Activated T-cell treated with anti-CD3 and anti-CD28 coated beads, Interleukin-2, amount 50 U/mL, for 24 hours (primary cell): ENCODE results near the gene MXRA8.
"Not testable (repeated sequence)": the region's sequence is repeated elsewhere in the genome, so short reads cannot be mapped to it uniquely, and the experiment has no call there.

Experiments used
- DNase-seq: peaks from one replicate; pipeline ENCODE4 v3.0.0-alpha.2; 2020
- H3K27ac Mint-ChIP-seq: 2 replicates; pipeline ENCODE4 v1.8.0; 2020; ENCODE audit warnings: mild to moderate bottlenecking, mixed read lengths
- H3K27me3 Mint-ChIP-seq: 2 replicates; pipeline ENCODE4 v1.8.0; 2020; ENCODE audit warnings: mixed read lengths
- H3K36me3 Mint-ChIP-seq: 2 replicates; pipeline ENCODE4 v1.8.0; 2020; ENCODE audit warnings: low read depth, mixed read lengths
- H3K4me1 Mint-ChIP-seq: 2 replicates; pipeline ENCODE4 v1.8.0; 2020; ENCODE audit warnings: low read depth, mixed read lengths
- H3K4me3 Mint-ChIP-seq: 2 replicates; pipeline ENCODE4 v1.8.0; 2020; ENCODE audit warnings: mild to moderate bottlenecking, moderate library complexity, mixed read lengths
- H3K9me3 Mint-ChIP-seq: 2 replicates; pipeline ENCODE4 v1.8.0; 2020; ENCODE audit warnings: mixed read lengths

MXRA8 gene

GRCh38 chr1:1377540-1378205, 19.3 kb upstream of the MXRA8 start:
- H3K9me3 Mint-ChIP-seq: no peaks in the 10 kb centered on the region
- no peak overlapping the region for H3K4me3 Mint-ChIP-seq
- H3K36me3 Mint-ChIP-seq: peaks cover 40% of the 10 kb centered on the region
- H3K4me1 Mint-ChIP-seq: peaks cover 22% of the 10 kb centered on the region
- H3K27ac Mint-ChIP-seq: no peak overlapping the region
- no peaks in the 10 kb centered on the region for H3K27me3 Mint-ChIP-seq
- DNase-seq: no peak

- no peaks in the 10 kb centered on the region for H3K9me3 Mint-ChIP-seq
- no peak for DNase-seq
- H3K36me3 Mint-ChIP-seq: peaks cover 38% of the 10 kb centered on the region
- H3K4me1 Mint-ChIP-seq: peaks cover 31% of the 10 kb centered on the region
- H3K27me3 Mint-ChIP-seq: no peaks in the 10 kb centered on the region
- peak overlapping the region; percentile 87 for H3K27ac Mint-ChIP-seq
- peak overlapping the region; percentile 90 for H3K4me3 Mint-ChIP-seq
Observed at GRCh38 chr1:1376551-1377226, 18.3 kb upstream of the MXRA8 start.

GRCh38 chr1:1374929-1375662, 16.7 kb upstream of the MXRA8 start, which contains the start of gene AURKAIP1:
AURKAIP1 (minus strand) TSS chr1:1375207; CDS start chr1:1374756, 451 bp downstream.
- peak; percentile 93 for DNase-seq
- Mint-ChIP-seq H3K4me3 (peak within 1 kb of the TSS; percentile 90), H3K36me3 (peaks cover 35% of the 10 kb centered on the region), H3K9me3 (no peaks in the 10 kb centered on the region), H3K4me1 (peaks cover 39% of the 10 kb centered on the region), H3K27me3 (no peaks in the 10 kb centered on the region), H3K27ac (peak within 1 kb of the TSS; percentile 96)

- Mint-ChIP-seq H3K27ac (peak overlapping the region; percentile 96), H3K9me3 (no peaks in the 10 kb centered on the region), H3K4me3 (peak overlapping the region; percentile 90), H3K36me3 (peaks cover 35% of the 10 kb centered on the region), H3K4me1 (peaks cover 39% of the 10 kb centered on the region), H3K27me3 (no peaks in the 10 kb centered on the region)
- peak; percentile 40 for DNase-seq
Observed at GRCh38 chr1:1374589-1374928, 16.2 kb upstream of the MXRA8 start.

- H3K4me1 Mint-ChIP-seq: peaks cover 39% of the 10 kb centered on the region
- H3K4me3 Mint-ChIP-seq: peak overlapping the region; percentile 90
- no peaks in the 10 kb centered on the region for H3K27me3 Mint-ChIP-seq
- no peak for DNase-seq
- H3K9me3 Mint-ChIP-seq: no peaks in the 10 kb centered on the region
- peak overlapping the region; percentile 96 for H3K27ac Mint-ChIP-seq
- peaks cover 35% of the 10 kb centered on the region for H3K36me3 Mint-ChIP-seq
Observed at GRCh38 chr1:1373815-1374588, 15.6 kb upstream of the MXRA8 start.

GRCh38 chr1:1373051-1373814, 14.9 kb upstream of the MXRA8 start:
- Mint-ChIP-seq H3K9me3 (no peaks in the 10 kb centered on the region), H3K27ac (peak overlapping the region; percentile 96), H3K4me3 (peak overlapping the region; percentile 90)

GRCh38 chr1:1371746-1372711, 13.7 kb upstream of the MXRA8 start:
- peak overlapping the region; percentile 60 for H3K4me3 Mint-ChIP-seq
- DNase-seq: peak; percentile 89

More at GRCh38 chr1:1373051-1373814, 14.9 kb upstream of the MXRA8 start:
- peaks cover 33% of the 10 kb centered on the region for H3K36me3 Mint-ChIP-seq
- peaks cover 39% of the 10 kb centered on the region for H3K4me1 Mint-ChIP-seq
- no peaks in the 10 kb centered on the region for H3K27me3 Mint-ChIP-seq
- no peak for DNase-seq

GRCh38 chr1:1371364-1371745, 13.0 kb upstream of the MXRA8 start:
- H3K4me3 Mint-ChIP-seq: no peak overlapping the region
- H3K27me3 Mint-ChIP-seq: no peaks in the 10 kb centered on the region
- no peaks in the 10 kb centered on the region for H3K9me3 Mint-ChIP-seq
- H3K36me3 Mint-ChIP-seq: peaks cover 26% of the 10 kb centered on the region
- DNase-seq: no peak
- H3K27ac Mint-ChIP-seq: no peak overlapping the region
- H3K4me1 Mint-ChIP-seq: peaks cover 36% of the 10 kb centered on the region

More at GRCh38 chr1:1371746-1372711, 13.7 kb upstream of the MXRA8 start:
- Mint-ChIP-seq H3K27ac (peak overlapping the region; percentile 79), H3K4me1 (peaks cover 39% of the 10 kb centered on the region), H3K36me3 (peaks cover 30% of the 10 kb centered on the region), H3K27me3 (no peaks in the 10 kb centered on the region), H3K9me3 (no peaks in the 10 kb centered on the region)

- no peaks in the 10 kb centered on the region for H3K9me3 Mint-ChIP-seq
- no peak overlapping the region for H3K27ac Mint-ChIP-seq
- DNase-seq: no peak
- H3K27me3 Mint-ChIP-seq: no peaks in the 10 kb centered on the region
- peaks cover 26% of the 10 kb centered on the region for H3K36me3 Mint-ChIP-seq
- H3K4me3 Mint-ChIP-seq: no peak overlapping the region
- peaks cover 32% of the 10 kb centered on the region for H3K4me1 Mint-ChIP-seq
Observed at GRCh38 chr1:1370771-1371300, 12.5 kb upstream of the MXRA8 start.

- Mint-ChIP-seq H3K4me1 (peaks cover 30% of the 10 kb centered on the region), H3K36me3 (peaks cover 22% of the 10 kb centered on the region)
- not testable (repeated sequence) for H3K9me3 Mint-ChIP-seq, H3K4me3 Mint-ChIP-seq, H3K27me3 Mint-ChIP-seq, H3K27ac Mint-ChIP-seq, DNase-seq
Observed at GRCh38 chr1:1370094-1370493, 11.7 kb upstream of the MXRA8 start.

- no peak for DNase-seq
- Mint-ChIP-seq H3K4me1 (peaks cover 13% of the 10 kb centered on the region), H3K4me3 (no peak overlapping the region), H3K9me3 (no peaks in the 10 kb centered on the region), H3K27ac (no peak overlapping the region), H3K36me3 (peaks cover 2% of the 10 kb centered on the region), H3K27me3 (no peaks in the 10 kb centered on the region)
Observed at GRCh38 chr1:1367315-1367714, 9.0 kb upstream of the MXRA8 start.

- no peak for DNase-seq
- no peaks in the 10 kb centered on the region for H3K36me3 Mint-ChIP-seq
- H3K27me3 Mint-ChIP-seq: peaks cover 2% of the 10 kb centered on the region
- no peak overlapping the region for H3K27ac Mint-ChIP-seq
- no peaks in the 10 kb centered on the region for H3K9me3 Mint-ChIP-seq
- H3K4me3 Mint-ChIP-seq: no peak overlapping the region
- peaks cover 8% of the 10 kb centered on the region for H3K4me1 Mint-ChIP-seq
Observed at GRCh38 chr1:1366699-1367066, 8.3 kb upstream of the MXRA8 start.
